GM18519 (cell line): ENCODE data around the gene KRT15.

Experiments
- ATAC-seq: cut with Tn5 transposase; IDR thresholded peaks from one replicate; pipeline ENCODE4 v1.9.1; 2021; ENCODE audit warnings: mild to moderate bottlenecking, moderate library complexity; ENCODE audit not compliant: unreplicated experiment, low FRiP score

Gene KRT15

GRCh38 chr17:41505809-41506767, 12.6 kb downstream of the KRT15 start:
- no peak for ATAC-seq

- no peak for ATAC-seq
Measured at GRCh38 chr17:41505007-41505808, 13.5 kb downstream of the KRT15 start, which contains the start of gene KRT13. Gene KRT13, minus strand, starts transcription at chr17:41505612. Its CDS starts 62 bp downstream, at chr17:41505550.

GRCh38 chr17:41504246-41504977, 14.3 kb downstream of the KRT15 start:
- no peak for ATAC-seq

- ATAC-seq = no peak
Measured at GRCh38 chr17:41503202-41503601, 15.5 kb downstream of the KRT15 start.

- no peak for ATAC-seq
Measured at GRCh38 chr17:41500131-41500911, 18.4 kb downstream of the KRT15 start.

- no peak for ATAC-seq
Measured at GRCh38 chr17:41499714-41500113, 19.0 kb downstream of the KRT15 start.

GRCh38 chr17:41498276-41498675, 20.4 kb downstream of the KRT15 start:
- no peak for ATAC-seq

- no peak for ATAC-seq
Measured at GRCh38 chr17:41496803-41497484, 21.7 kb downstream of the KRT15 start.

GRCh38 chr17:41494524-41494923, 24.2 kb downstream of the KRT15 start:
- ATAC-seq = no peak

- no peak for ATAC-seq
Measured at GRCh38 chr17:41492771-41493170, 25.9 kb downstream of the KRT15 start.

- ATAC-seq = no peak
Measured at GRCh38 chr17:41492351-41492750, 26.3 kb downstream of the KRT15 start.

GRCh38 chr17:41491476-41491875, 27.2 kb downstream of the KRT15 start:
- no peak for ATAC-seq

- ATAC-seq = no peak
Measured at GRCh38 chr17:41490000-41490990, 28.4 kb downstream of the KRT15 start.

- ATAC-seq = no peak
Measured at GRCh38 chr17:41489531-41489930, 29.2 kb downstream of the KRT15 start, which contains the start of gene KRT36. Gene KRT36, minus strand, starts transcription at chr17:41489910. Its CDS starts 46 bp downstream, at chr17:41489864.

GRCh38 chr17:41486809-41487530, 31.7 kb downstream of the KRT15 start:
- no peak for ATAC-seq

GRCh38 chr17:41486316-41486715, 32.4 kb downstream of the KRT15 start:
- ATAC-seq = no peak
